Measurements from ENCODE around the gene RPTOR. TPM values are rescaled to one million over a fixed set of nuclear protein-coding genes. Genes with fewer than 3 reads are reported as not detected.

RPTOR gene
- total RNA-seq, 4 donors from 2014 or later: 23.6 to 37.0 (median 27.8) TPM

- no peak for TF ChIP-seq CTCF (IDR thresholded peaks at IDR 0.05)
- DNase-seq (ENCODE audit: low spot score) (no peak), ATAC-seq (ENCODE audit: low FRiP score) (no peak)
These were observed 418.0 kb downstream of the RPTOR start for GRCh38 chr17:80962356-80963329.

GRCh38 chr17:80963812-80964543, 419.3 kb downstream of the RPTOR start:
- ATAC-seq (ENCODE audit: low FRiP score): no peak
- no peak for DNase-seq (ENCODE audit: low spot score)
- TF ChIP-seq CTCF (IDR thresholded peaks at IDR 0.05): no peak

- no peak for TF ChIP-seq CTCF (IDR thresholded peaks at IDR 0.05)
- DNase-seq (ENCODE audit: low spot score) (no peak), ATAC-seq (ENCODE audit: low FRiP score) (no peak)
These were observed 419.9 kb downstream of the RPTOR start for GRCh38 chr17:80964544-80964856.

- no peak for TF ChIP-seq CTCF (IDR thresholded peaks at IDR 0.05)
- DNase-seq (ENCODE audit: low spot score) (no peak), ATAC-seq (ENCODE audit: low FRiP score) (no peak)
These were observed 420.4 kb downstream of the RPTOR start for GRCh38 chr17:80964859-80965580.

GRCh38 chr17:80965606-80966005, 421.0 kb downstream of the RPTOR start:
- no peak for TF ChIP-seq CTCF (IDR thresholded peaks at IDR 0.05)
- DNase-seq (ENCODE audit: low spot score): no peak
- no peak for ATAC-seq (ENCODE audit: low FRiP score)

GRCh38 chr17:80967404-80967872, 422.8 kb downstream of the RPTOR start:
- ATAC-seq (ENCODE audit: low FRiP score): no peak
- no peak for TF ChIP-seq CTCF (IDR thresholded peaks at IDR 0.05)

More at GRCh38 chr17:80967404-80967872, 422.8 kb downstream of the RPTOR start:
- DNase-seq (ENCODE audit: low spot score): no peak
